GM12865 (cell line): ENCODE measurements around the gene TOGARAM1.

Source experiments
- DNase-seq: peaks from one replicate; pipeline ENCODE4 v3.0.0; 2010; ENCODE audit warnings: low read depth
- H3K4me3 ChIP-seq: 2 replicates; pipeline ENCODE4 v1.5.1; 2011; ENCODE audit warnings: mild to moderate bottlenecking, low read depth, low read length, control low read depth
- CTCF ChIP-seq: IDR thresholded peaks from 2 replicates; pipeline ENCODE4 v1.5.1; 2011; ENCODE audit warnings: low read length, control low read depth, low read depth, inconsistent platforms; ENCODE audit not compliant: insufficient read depth; ENCODE audit errors: missing control alignments

The TOGARAM1 gene

GRCh38 chr14:44970907-44971306, 8.9 kb downstream of the TOGARAM1 start:
- no peak overlapping the region for H3K4me3 ChIP-seq
- TF ChIP-seq CTCF = no peak
- peak; percentile 33 for DNase-seq

GRCh38 chr14:44971459-44971858, 9.5 kb downstream of the TOGARAM1 start:
- no peak for DNase-seq
- no peak overlapping the region for H3K4me3 ChIP-seq
- no peak for TF ChIP-seq CTCF

GRCh38 chr14:44979273-44979672, 17.3 kb downstream of the TOGARAM1 start:
- no peak overlapping the region for H3K4me3 ChIP-seq
- no peak for TF ChIP-seq CTCF
- no peak for DNase-seq

- no peak for TF ChIP-seq CTCF
- DNase-seq = no peak
- no peak overlapping the region for H3K4me3 ChIP-seq
Observed at GRCh38 chr14:44979740-44980356, 17.9 kb downstream of the TOGARAM1 start.

GRCh38 chr14:44981198-44981597, 19.2 kb downstream of the TOGARAM1 start:
- TF ChIP-seq CTCF = no peak
- H3K4me3 ChIP-seq = no peak overlapping the region
- peak; percentile 23 for DNase-seq

GRCh38 chr14:44982594-44982993, 20.6 kb downstream of the TOGARAM1 start:
- no peak overlapping the region for H3K4me3 ChIP-seq
- DNase-seq = no peak
- no peak for TF ChIP-seq CTCF

GRCh38 chr14:44988694-44989093, 26.7 kb downstream of the TOGARAM1 start:
- DNase-seq = no peak
- TF ChIP-seq CTCF = no peak
- H3K4me3 ChIP-seq = no peak overlapping the region
